ENCODE results near the gene SNX15.

GRCh38 chr11:65089621-65090020 lies 62.4 kb downstream of the SNX15 start:
- TF ChIP-seq CTCF (IDR thresholded peaks at IDR 0.05) = no peak
- no peak for TF ChIP-seq POLR2A (IDR thresholded peaks at IDR 0.05)
